Neuronal stem cell (in vitro differentiated cells): Measurements from ENCODE around the gene TXNL4A.

Source experiments
- DNase-seq: peaks from one replicate; pipeline ENCODE4 v3.0.0-alpha.2; 2013; ENCODE audit warnings: low spot score
- H2AFZ ChIP-seq: one replicate; pipeline ENCODE4 v1.6.1; 2013; ENCODE audit warnings: mild to moderate bottlenecking, low read length, inconsistent platforms
- H2AK5ac ChIP-seq: 2 replicates; pipeline ENCODE4 v1.6.1; 2013; ENCODE audit warnings: low read depth, mild to moderate bottlenecking, inconsistent platforms, low read length, moderate library complexity, mixed read lengths
- H2BK120ac ChIP-seq: 2 replicates; pipeline ENCODE4 v1.6.1; 2013; ENCODE audit warnings: low read depth, mild to moderate bottlenecking, inconsistent platforms, low read length, moderate library complexity, mixed read lengths
- H2BK12ac ChIP-seq: one replicate; pipeline ENCODE4 v1.6.1; 2013; ENCODE audit warnings: low read length, inconsistent platforms
- H2BK15ac ChIP-seq: 2 replicates; pipeline ENCODE4 v1.6.1; 2013; ENCODE audit warnings: mild to moderate bottlenecking, low read length, inconsistent platforms, mixed read lengths
- H2BK5ac ChIP-seq: one replicate; pipeline ENCODE4 v1.6.1; 2013; ENCODE audit warnings: inconsistent platforms, mild to moderate bottlenecking, low read length, moderate library complexity
- H3K14ac ChIP-seq: one replicate; pipeline ENCODE4 v1.6.1; 2013; ENCODE audit warnings: low read length, inconsistent platforms
- H3K18ac ChIP-seq: 2 replicates; pipeline ENCODE4 v1.6.1; 2013; ENCODE audit warnings: low read length, inconsistent platforms
- H3K23ac ChIP-seq: 2 replicates; pipeline ENCODE4 v1.6.1; 2013; ENCODE audit warnings: low read depth, mild to moderate bottlenecking, mixed read lengths, low read length, inconsistent platforms; ENCODE audit not compliant: poor library complexity
- H3K27ac ChIP-seq: replicated peaks from 3 replicates; pipeline ENCODE4 v1.5.1; 2013; ENCODE audit warnings: low read length, inconsistent platforms
- H3K27me3 ChIP-seq, 3 experiments: 2 replicates each; pipeline ENCODE4 v1.6.1; 2013; ENCODE audit warnings: low read length in 3 of 3, mild to moderate bottlenecking in 2 of 3, inconsistent platforms in 1 of 3, low read depth in 1 of 3, mixed read lengths in 1 of 3, moderate library complexity in 1 of 3; ENCODE audit not compliant: control insufficient read depth in 3 of 3, insufficient read depth in 3 of 3
- H3K36me3 ChIP-seq, 2 donors: replicated peaks in 1 of 2; 2 replicates each; pipeline ENCODE4 v1.6.1; 2013; ENCODE audit warnings: low read length in 2 of 2; ENCODE audit not compliant: control insufficient read depth in 2 of 2, insufficient read depth in 2 of 2
- H3K4ac ChIP-seq: 2 replicates; pipeline ENCODE4 v1.6.1; 2013; ENCODE audit warnings: inconsistent platforms, mild to moderate bottlenecking, low read length, moderate library complexity
- H3K4me1 ChIP-seq, 2 donors: 1 replicate in 1 of 2; 2 replicates in 1 of 2; pipeline ENCODE4 v1.6.1; 2013; ENCODE audit warnings: low read length in 2 of 2, low read depth in 1 of 2; ENCODE audit not compliant: control insufficient read depth in 2 of 2, insufficient read depth in 1 of 2
- H3K4me2 ChIP-seq: one replicate; pipeline ENCODE4 v1.6.1; 2013; ENCODE audit warnings: mild to moderate bottlenecking, low read length, inconsistent platforms; ENCODE audit not compliant: insufficient read depth, poor library complexity, severe bottlenecking
- H3K4me3 ChIP-seq, 2 donors: 2 replicates each; pipeline ENCODE4 v1.5.1; 2013; ENCODE audit warnings: low read length in 2 of 2, mild to moderate bottlenecking in 2 of 2, inconsistent platforms in 1 of 2, moderate library complexity in 1 of 2
- H3K79me1 ChIP-seq: one replicate; pipeline ENCODE4 v1.6.1; 2013; ENCODE audit warnings: low read depth, mild to moderate bottlenecking, inconsistent platforms, low read length, moderate library complexity
- H3K9ac ChIP-seq: one replicate; pipeline ENCODE4 v1.6.1; 2013; ENCODE audit warnings: mild to moderate bottlenecking, low read depth, low read length, inconsistent platforms; ENCODE audit not compliant: poor library complexity
- H3K9me3 ChIP-seq, 2 donors: replicated peaks in 1 of 2; 2 replicates each; pipeline versions ENCODE3 to v1.6.1; 2013; ENCODE audit warnings: low read length in 2 of 2, mild to moderate bottlenecking in 2 of 2, inconsistent platforms in 1 of 2, low read depth in 1 of 2, mixed read lengths in 1 of 2, moderate library complexity in 1 of 2; ENCODE audit not compliant: control insufficient read depth in 2 of 2, insufficient read depth in 1 of 2
- H4K8ac ChIP-seq: one replicate; pipeline ENCODE4 v1.6.1; 2013; ENCODE audit warnings: low read depth, mild to moderate bottlenecking, inconsistent platforms, low read length, moderate library complexity
- H4K91ac ChIP-seq: one replicate; pipeline ENCODE4 v1.6.1; 2013; ENCODE audit warnings: low read length, low read depth, mild to moderate bottlenecking, inconsistent platforms; ENCODE audit not compliant: poor library complexity
- WGBS, 2 donors: extraction: QIAGEN DNeasy Blood & Tissue Kit; methylation state at CpG; one replicate each; pipeline ENCODE4 v1.1.7; 2013; ENCODE audit warnings: missing lambda C conversion rate in 2 of 2, mixed read lengths in 1 of 2; ENCODE audit not compliant: insufficient read length in 2 of 2, insufficient replicate concordance in 1 of 2; ENCODE audit errors: extremely low coverage in 2 of 2; 5-methylcytosine and 5-hydroxymethylcytosine counted together

The TXNL4A gene

DNA sequence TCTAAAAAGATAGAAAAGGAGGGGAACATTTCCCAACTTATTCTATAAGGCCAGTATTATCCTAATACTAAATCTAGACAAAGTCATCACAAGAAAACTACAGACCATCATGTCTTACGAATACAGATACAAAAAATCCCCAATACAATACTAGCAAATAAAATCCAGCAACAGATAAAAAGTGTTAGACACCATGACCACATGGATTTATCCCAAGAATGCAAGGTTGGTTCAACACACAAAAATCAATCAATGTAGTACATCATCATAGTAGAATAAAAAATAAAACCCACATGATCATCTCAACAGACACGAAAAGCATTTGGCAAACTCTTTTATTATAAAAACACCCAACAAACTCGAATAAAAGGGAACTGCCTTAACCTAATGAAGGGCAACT is 55.5 kb downstream of the TXNL4A start:
- Histone ChIP-seq H3K18ac (no peak overlapping the region), H2BK15ac (no peak overlapping the region), H3K4ac (no peak overlapping the region), H3K4me2 (no peak overlapping the region), H3K27ac (no peak overlapping the region), H3K36me3 (peaks cover 7 to 53% of the 10 kb centered on the region in 2 donors), H3K14ac (no peak overlapping the region), H3K27me3 (peaks cover 0 to 2% (median 0%) of the 10 kb centered on the region in 3 experiments), H2BK5ac (no peak overlapping the region), H2AFZ (no peak overlapping the region), H3K23ac (no peak overlapping the region), H2BK120ac (no peak overlapping the region), H3K4me1 (no peaks in the 10 kb centered on the region), H4K8ac (no peak overlapping the region), H3K79me1 (peaks cover 10% of the 10 kb centered on the region), H4K91ac (no peak overlapping the region), H2AK5ac (no peak overlapping the region), H2BK12ac (no peak overlapping the region), H3K4me3 (no peak overlapping the region), H3K9ac (no peak overlapping the region), H3K9me3 (peaks cover 22 to 66% of the 10 kb centered on the region in 2 donors)
- DNase-seq, result no peak
- no CpG with 5 or more reads among the region's 3 CpGs for WGBS, 2 donors

DNA sequence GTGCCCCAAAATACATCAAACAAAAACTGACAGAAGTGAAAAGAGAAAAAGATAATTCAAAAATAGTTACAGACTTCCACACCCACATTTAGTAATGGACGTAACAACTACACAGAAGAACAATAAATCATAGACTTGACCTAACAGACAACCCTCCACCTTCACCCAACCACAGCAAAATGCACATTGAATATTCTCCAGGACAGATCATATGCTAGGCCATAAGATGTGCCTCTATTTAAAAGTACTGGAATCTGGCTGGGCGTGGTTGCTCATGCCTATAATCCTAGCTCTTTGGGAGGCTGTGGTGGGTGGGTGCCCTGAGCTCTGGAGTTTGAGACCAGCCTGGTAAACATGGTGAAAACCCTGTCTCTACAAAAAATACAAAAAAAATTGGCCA is 56.9 kb downstream of the TXNL4A start:
- Histone ChIP-seq H3K27me3 (peaks cover 0 to 2% (median 0%) of the 10 kb centered on the region in 3 experiments), H3K9me3 (peaks cover 22 to 59% of the 10 kb centered on the region in 2 donors), H3K4me3 (no peak overlapping the region), H2BK15ac (no peak overlapping the region), H3K23ac (no peak overlapping the region), H3K4me2 (no peak overlapping the region), H3K36me3 (peaks cover 7 to 49% of the 10 kb centered on the region in 2 donors), H2BK12ac (no peak overlapping the region), H3K27ac (no peak overlapping the region), H2AFZ (no peak overlapping the region), H2BK120ac (no peak overlapping the region), H2AK5ac (no peak overlapping the region), H3K4ac (no peak overlapping the region), H4K8ac (no peak overlapping the region), H3K4me1 (peaks cover 0 to 6% of the 10 kb centered on the region in 2 donors), H3K79me1 (peaks cover 10% of the 10 kb centered on the region), H3K14ac (no peak overlapping the region), H2BK5ac (no peak overlapping the region), H3K9ac (no peak overlapping the region), H3K18ac (no peak overlapping the region), H4K91ac (no peak overlapping the region)
- WGBS, 2 donors, result no CpG with 5 or more reads among the region's 2 CpGs
- DNase-seq, result no peak

DNA sequence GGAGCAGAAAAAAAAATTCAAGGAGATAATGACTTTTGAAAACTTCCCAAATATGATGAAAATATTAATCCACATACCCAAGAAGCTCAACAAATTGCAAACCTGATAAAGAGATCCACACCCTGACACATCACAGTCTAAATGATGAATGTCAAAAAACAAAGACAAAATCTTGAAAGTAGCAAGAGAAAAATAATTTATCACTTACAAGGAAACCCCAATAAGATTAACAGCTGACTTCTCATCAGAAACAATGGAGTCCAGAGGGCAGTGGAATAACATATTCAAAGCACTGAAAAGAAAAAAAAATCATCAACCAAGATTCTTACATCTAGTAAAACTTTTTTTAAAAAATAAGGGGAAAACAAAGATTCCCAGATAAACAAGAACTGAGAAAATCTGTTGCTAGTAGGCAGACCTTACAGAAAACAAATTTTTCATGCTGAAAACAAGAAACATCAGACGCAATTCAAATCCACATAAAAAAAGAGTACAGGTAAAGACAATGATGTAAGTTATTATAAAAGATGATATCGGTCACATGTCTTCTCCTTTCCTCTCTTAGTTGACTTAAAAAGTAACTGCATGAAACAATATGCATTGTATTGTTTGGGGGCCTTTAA is 58.2 kb downstream of the TXNL4A start:
- no peak overlapping the region for H3K14ac ChIP-seq
- no peak overlapping the region for H3K4me3 ChIP-seq
- peaks cover 19 to 54% of the 10 kb centered on the region in 2 donors for H3K9me3 ChIP-seq
- H3K9ac ChIP-seq, result no peak overlapping the region
- no peak overlapping the region for H3K4ac ChIP-seq
- H3K79me1 ChIP-seq, result peaks cover 7% of the 10 kb centered on the region
- H3K36me3 ChIP-seq, result peaks cover 4 to 48% of the 10 kb centered on the region in 2 donors
- H2BK15ac ChIP-seq, result no peak overlapping the region
- no peak overlapping the region for H3K4me2 ChIP-seq
- H4K91ac ChIP-seq, result no peak overlapping the region
- H4K8ac ChIP-seq, result no peak overlapping the region
- H2AFZ ChIP-seq, result no peak overlapping the region
- peaks cover 0 to 2% (median 0%) of the 10 kb centered on the region in 3 experiments for H3K27me3 ChIP-seq
- H2BK120ac ChIP-seq, result no peak overlapping the region
- DNase-seq, result no peak
- WGBS, 2 donors, result no CpG with 5 or more reads among the region's 2 CpGs
- no peak overlapping the region for H2BK12ac ChIP-seq
- H3K27ac ChIP-seq, result no peak overlapping the region
- no peak overlapping the region for H2AK5ac ChIP-seq
- H2BK5ac ChIP-seq, result no peak overlapping the region
- peaks cover 0 to 6% of the 10 kb centered on the region in 2 donors for H3K4me1 ChIP-seq
- H3K18ac ChIP-seq, result no peak overlapping the region
- no peak overlapping the region for H3K23ac ChIP-seq

DNA sequence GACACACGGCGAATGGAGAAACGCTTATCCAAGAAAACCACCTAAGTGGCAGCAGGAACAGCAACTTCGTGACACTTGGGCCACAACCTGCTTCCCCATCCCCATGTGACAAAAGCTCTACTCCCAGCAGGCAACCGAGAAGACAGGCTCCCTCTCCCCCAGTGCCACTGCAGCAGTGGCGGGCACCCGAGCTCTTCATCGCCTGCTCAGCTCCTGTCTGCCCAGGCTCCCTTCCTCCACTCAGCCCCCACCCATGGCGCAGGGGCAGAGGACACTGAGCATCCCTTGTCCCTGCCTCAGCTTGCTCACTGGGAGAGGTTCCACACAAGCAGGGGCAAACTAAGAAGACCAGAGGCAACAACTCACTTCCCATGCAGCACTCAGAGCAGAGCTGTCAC is 59.8 kb downstream of the TXNL4A start:
- Histone ChIP-seq H2BK15ac (no peak overlapping the region), H3K79me1 (peaks cover 5% of the 10 kb centered on the region), H2BK120ac (no peak overlapping the region), H3K4me3 (no peak overlapping the region), H3K4me1 (peaks cover 0 to 6% of the 10 kb centered on the region in 2 donors), H2BK5ac (no peak overlapping the region), H3K36me3 (peaks cover 0 to 57% of the 10 kb centered on the region in 2 donors), H3K4ac (no peak overlapping the region), H2AK5ac (no peak overlapping the region), H3K27me3 (no peaks in the 10 kb centered on the region), H3K9ac (no peak overlapping the region), H2BK12ac (no peak overlapping the region), H2AFZ (no peak overlapping the region), H3K4me2 (no peak overlapping the region), H4K91ac (no peak overlapping the region), H3K14ac (no peak overlapping the region), H4K8ac (no peak overlapping the region), H3K27ac (no peak overlapping the region), H3K18ac (no peak overlapping the region), H3K9me3 (peaks cover 14 to 61% of the 10 kb centered on the region in 2 donors), H3K23ac (no peak overlapping the region)
- WGBS, 2 donors, result no CpG with 5 or more reads among the region's 9 CpGs
- no peak for DNase-seq
